Keratinocyte (primary cell): ENCODE results near the gene SULT1C2. TPM values are rescaled to one million over a fixed set of nuclear protein-coding genes. Genes with fewer than 3 reads are reported as not detected.

Source experiments
- DNase-seq: peaks from one replicate; pipeline ENCODE4 v3.0.0-alpha.2; 2011; ENCODE audit warnings: low read depth, missing footprints, low spot score
- FAIRE-seq: peaks from 2 replicates; lab custom pipeline; 2011; peaks lifted over from hg19 to GRCh38; lab: Jason Lieb, UNC
- H2AFZ ChIP-seq: 2 replicates; pipeline ENCODE4 v1.6.0; 2012; ENCODE audit warnings: low read length, control low read depth, inconsistent platforms; ENCODE audit not compliant: control insufficient read depth
- H3K27ac ChIP-seq: 2 replicates; pipeline ENCODE4 v1.5.1; 2011; ENCODE audit warnings: low read length; ENCODE audit not compliant: control insufficient read depth, insufficient read depth
- H3K27me3 ChIP-seq: 3 replicates; pipeline ENCODE4 v1.6.0; 2011; ENCODE audit warnings: low read length; ENCODE audit not compliant: control insufficient read depth, insufficient read depth; ENCODE audit errors: extremely low read depth
- H3K36me3 ChIP-seq, 2 experiments: 2 replicates in 1 of 2; 3 replicates in 1 of 2; pipeline ENCODE4 v1.5.1; 2011; ENCODE audit warnings: low read length in 2 of 2, mild to moderate bottlenecking in 1 of 2; ENCODE audit not compliant: control insufficient read depth in 2 of 2, insufficient read depth in 2 of 2; ENCODE audit errors: extremely low read depth in 1 of 2
- H3K4me1 ChIP-seq: 3 replicates; pipeline ENCODE4 v1.5.1; 2011; ENCODE audit warnings: low read length; ENCODE audit not compliant: control insufficient read depth, insufficient read depth; ENCODE audit errors: extremely low read depth
- H3K4me2 ChIP-seq: 3 replicates; pipeline ENCODE4 v1.6.0; 2011; ENCODE audit warnings: low read depth, low read length; ENCODE audit not compliant: control insufficient read depth, insufficient read depth; ENCODE audit errors: extremely low read depth
- H3K4me3 ChIP-seq, 3 experiments: fragments of 200-600 bp in 1 of 3; sonication (generic) in 1 of 3; 2 replicates in 2 of 3; 3 replicates in 1 of 3; pipeline ENCODE4 v1.5.1; 2011 to 2016; ENCODE audit warnings: low read length in 3 of 3, mild to moderate bottlenecking in 3 of 3, control low read depth in 2 of 3, inconsistent platforms in 1 of 3, low read depth in 1 of 3, mixed read lengths in 1 of 3, mixed run types in 1 of 3, moderate library complexity in 1 of 3; ENCODE audit not compliant: control insufficient read depth in 2 of 3, insufficient read depth in 2 of 3; ENCODE audit errors: extremely low read depth in 1 of 3
- H3K79me2 ChIP-seq: 2 replicates; pipeline ENCODE4 v1.6.0; 2012; ENCODE audit warnings: low read length; ENCODE audit not compliant: control insufficient read depth, insufficient read depth
- H3K9ac ChIP-seq: 3 replicates; pipeline ENCODE4 v1.6.0; 2011; ENCODE audit warnings: low read length; ENCODE audit not compliant: control insufficient read depth, insufficient read depth; ENCODE audit errors: extremely low read depth
- H3K9me1 ChIP-seq: 3 replicates; pipeline ENCODE4 v1.6.0; 2011; ENCODE audit warnings: low read length; ENCODE audit not compliant: control insufficient read depth, insufficient read depth; ENCODE audit errors: extremely low read depth
- H3K9me3 ChIP-seq: 2 replicates; pipeline ENCODE4 v1.5.1; 2012; ENCODE audit warnings: low read depth, low read length; ENCODE audit not compliant: control insufficient read depth
- H4K20me1 ChIP-seq: 3 replicates; pipeline ENCODE4 v1.6.0; 2011; ENCODE audit warnings: low read length; ENCODE audit not compliant: control insufficient read depth, insufficient read depth; ENCODE audit errors: extremely low read depth
- EZH2 ChIP-seq: IDR thresholded peaks from one replicate; pipeline ENCODE4 v1.6.1; 2012; ENCODE audit warnings: inconsistent platforms, mild to moderate bottlenecking, low read length, moderate library complexity
- dilution Hi-C: fragments of 300-500 bp; cut with MboI; formaldehyde crosslinking; loops from one replicate; pipeline ENCODE4 v1.7.0; 2020; ENCODE audit warnings: low sequenced_read_pairs; ENCODE audit not compliant: extremely low pct_ligation_motif_present
- polyA plus RNA-seq, 5 experiments: library from polyadenylated mRNA; depleted of rRNA in 3 of 5; stranded (reverse) in 3 of 5; stranded (forward) in 1 of 5; unstranded in 1 of 5; fragments of >200 nt; gene quantifications; 1 replicate in 1 of 5; 2 replicates in 3 of 5; 3 replicates in 1 of 5; pipeline versions ENCODE4 v1.2.1 to v1.2.3, GENCODE V29; 2011 to 2012; ENCODE audit warnings: missing spikeins in 2 of 5, low read depth in 1 of 5, low replicate concordance in 1 of 5
- TF ChIP-seq, protein P1 (sequence below), 3 experiments: IDR thresholded peaks in 1 of 3; conservative IDR thresholded peaks in 1 of 3; optimal IDR thresholded peaks in 1 of 3; 2 replicates in 2 of 3; 3 replicates in 1 of 3; pipeline versions ENCODE3 to v1.5.1; 2011; ENCODE audit warnings: low read length in 3 of 3, mild to moderate bottlenecking in 3 of 3, moderate library complexity in 2 of 3, control low read depth in 1 of 3, inconsistent platforms in 1 of 3; ENCODE audit not compliant: insufficient read depth in 2 of 3; ENCODE audit errors: extremely low read depth in 1 of 3

SULT1C2 gene
- polyA plus RNA-seq, 1 donor (not counting 4 experiments of a cell fraction or from before 2014, with no cell fraction given), result not detected

DNA sequence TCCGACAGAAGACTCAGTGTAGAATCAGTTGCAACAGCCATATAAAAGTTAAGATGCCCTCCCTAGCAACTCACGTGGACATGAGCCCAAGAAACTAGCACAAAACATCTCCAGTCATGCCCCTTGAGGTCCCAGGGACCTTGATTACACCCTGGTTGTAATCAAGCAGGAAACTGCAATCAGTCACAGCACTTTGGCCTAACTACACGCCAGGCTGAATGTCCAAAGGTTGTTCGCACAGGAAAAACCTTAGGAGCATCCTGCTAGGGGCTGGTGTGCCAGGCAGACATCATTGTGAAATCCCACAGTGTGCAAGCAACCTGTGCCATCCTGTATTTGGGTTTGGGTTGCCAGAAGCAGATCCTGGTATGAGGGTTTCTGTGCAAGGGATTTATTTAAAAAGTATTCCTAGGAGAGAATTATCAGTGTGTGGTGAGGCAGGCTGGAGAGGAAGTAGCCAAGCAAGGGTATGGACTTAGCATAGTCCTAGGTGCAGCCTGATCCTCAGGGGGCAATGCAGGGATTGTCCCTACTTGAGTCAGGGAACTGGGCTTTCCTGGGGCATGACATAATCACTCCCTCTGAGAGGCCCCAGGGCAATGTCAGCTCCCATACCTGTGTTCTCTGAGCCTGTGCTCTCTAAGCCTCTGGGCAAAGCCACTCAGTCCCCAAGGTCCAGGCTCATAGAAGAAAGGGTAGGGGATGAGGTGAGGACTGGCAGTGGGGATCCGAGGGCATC, 17.8 kb upstream of the SULT1C2 start:
- no peak overlapping the region for H2AFZ ChIP-seq
- H3K79me2 ChIP-seq, result no peaks in the 10 kb centered on the region
- H3K27me3 ChIP-seq, result no peaks in the 10 kb centered on the region
- no peaks in the 10 kb centered on the region for H4K20me1 ChIP-seq
- no peak for DNase-seq
- FAIRE-seq, result no peak
- H3K36me3 ChIP-seq, result no peaks in the 10 kb centered on the region
- dilution Hi-C loops, result no loop called here
- no peak overlapping the region for H3K4me2 ChIP-seq
- no peaks in the 10 kb centered on the region for H3K9me3 ChIP-seq
- H3K9me1 ChIP-seq, result no peaks in the 10 kb centered on the region
- H3K27ac ChIP-seq, result no peak overlapping the region
- TF ChIP-seq EZH2, result no peak
- TF ChIP-seq, protein P1, sequence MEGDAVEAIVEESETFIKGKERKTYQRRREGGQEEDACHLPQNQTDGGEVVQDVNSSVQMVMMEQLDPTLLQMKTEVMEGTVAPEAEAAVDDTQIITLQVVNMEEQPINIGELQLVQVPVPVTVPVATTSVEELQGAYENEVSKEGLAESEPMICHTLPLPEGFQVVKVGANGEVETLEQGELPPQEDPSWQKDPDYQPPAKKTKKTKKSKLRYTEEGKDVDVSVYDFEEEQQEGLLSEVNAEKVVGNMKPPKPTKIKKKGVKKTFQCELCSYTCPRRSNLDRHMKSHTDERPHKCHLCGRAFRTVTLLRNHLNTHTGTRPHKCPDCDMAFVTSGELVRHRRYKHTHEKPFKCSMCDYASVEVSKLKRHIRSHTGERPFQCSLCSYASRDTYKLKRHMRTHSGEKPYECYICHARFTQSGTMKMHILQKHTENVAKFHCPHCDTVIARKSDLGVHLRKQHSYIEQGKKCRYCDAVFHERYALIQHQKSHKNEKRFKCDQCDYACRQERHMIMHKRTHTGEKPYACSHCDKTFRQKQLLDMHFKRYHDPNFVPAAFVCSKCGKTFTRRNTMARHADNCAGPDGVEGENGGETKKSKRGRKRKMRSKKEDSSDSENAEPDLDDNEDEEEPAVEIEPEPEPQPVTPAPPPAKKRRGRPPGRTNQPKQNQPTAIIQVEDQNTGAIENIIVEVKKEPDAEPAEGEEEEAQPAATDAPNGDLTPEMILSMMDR (optimal IDR thresholded peaks at IDR 0.05 in 1 of 3, IDR thresholded peaks at IDR 0.05 in 1 of 3, conservative IDR thresholded peaks at IDR 0.05 in 1 of 3; ENCODE audit: extremely low read depth in 1 of 3, insufficient read depth in 2 of 3, low read length in 3 of 3), result no peak
- H3K9ac ChIP-seq, result no peak overlapping the region
- H3K4me3 ChIP-seq, result no peak overlapping the region
- peaks cover 20% of the 10 kb centered on the region for H3K4me1 ChIP-seq

DNA sequence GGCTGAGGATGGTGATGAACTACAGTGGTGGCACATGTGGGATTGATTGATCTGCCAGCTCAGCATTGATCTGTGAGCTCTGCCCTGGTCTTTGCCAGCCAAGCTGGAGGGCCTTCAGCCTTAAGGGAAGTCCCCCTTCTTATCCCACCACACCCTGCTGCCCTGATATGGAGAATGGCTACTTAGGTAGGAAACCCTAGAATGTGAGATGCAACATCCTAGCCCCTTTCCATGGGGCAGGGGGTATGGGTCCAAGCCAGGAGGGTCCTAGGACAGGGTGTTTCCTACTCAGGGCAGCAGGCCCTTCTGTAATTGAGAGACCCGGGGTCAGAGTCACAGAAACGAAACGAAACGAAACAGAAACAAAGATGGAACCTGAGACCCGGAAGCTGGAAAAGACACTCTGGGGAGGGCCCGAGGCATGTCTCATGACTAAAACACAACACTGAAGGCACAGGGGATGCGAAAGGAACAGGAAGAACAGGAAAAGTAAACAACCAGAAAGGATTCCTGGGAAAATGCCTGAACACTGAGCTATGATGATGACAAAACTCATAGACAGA, 16.9 kb upstream of the SULT1C2 start:
- Histone ChIP-seq H3K27ac (peak overlapping the region; percentile 23), H3K9me3 (no peaks in the 10 kb centered on the region), H4K20me1 (no peaks in the 10 kb centered on the region), H3K4me2 (peak overlapping the region; percentile 31), H3K4me1 (peaks cover 20% of the 10 kb centered on the region), H3K4me3 (peak overlapping the region in 1 of 3 experiments; percentile 36), H3K27me3 (no peaks in the 10 kb centered on the region), H2AFZ (peak overlapping the region; percentile 10), H3K9me1 (no peaks in the 10 kb centered on the region), H3K79me2 (no peaks in the 10 kb centered on the region), H3K9ac (no peak overlapping the region), H3K36me3 (no peaks in the 10 kb centered on the region)
- peak; percentile 17 for FAIRE-seq
- no peak for DNase-seq
- dilution Hi-C loops, result no loop called here
- no peak for TF ChIP-seq EZH2
- TF ChIP-seq, protein P1 (optimal IDR thresholded peaks at IDR 0.05 in 1 of 3, IDR thresholded peaks at IDR 0.05 in 1 of 3, conservative IDR thresholded peaks at IDR 0.05 in 1 of 3; ENCODE audit: extremely low read depth in 1 of 3, insufficient read depth in 2 of 3, low read length in 3 of 3), result no peak
